ENCODE results near the gene PTPRK.

The PTPRK gene

GRCh38 chr6:128519931-128520435 lies 416 bp downstream of the PTPRK start:
- peak overlapping the region; percentile 67 for H3K4me3 ChIP-seq (ENCODE audit: low read length)
- peak overlapping the region; percentile 93 for H3K9ac ChIP-seq (ENCODE audit: low read length)
- no peaks in the 10 kb centered on the region for H3K27me3 ChIP-seq (ENCODE audit: insufficient read depth, low read length, poor library complexity)
- H2BK5ac ChIP-seq (ENCODE audit: low read length): peak overlapping the region; percentile 58
- peak overlapping the region; percentile 84 for H3K4me2 ChIP-seq (ENCODE audit: low read length)
- peaks cover 17% of the 10 kb centered on the region for H3K79me2 ChIP-seq (ENCODE audit: control insufficient read depth, insufficient read depth, low read length)
- H3K79me1 ChIP-seq (ENCODE audit: low read length): peaks cover 5% of the 10 kb centered on the region
- H4K5ac ChIP-seq (ENCODE audit: low read length): no peak overlapping the region
- no peak overlapping the region for H2BK120ac ChIP-seq (ENCODE audit: low read depth, low read length)
- H3K4ac ChIP-seq (ENCODE audit: low read depth, low read length): peak overlapping the region; percentile 49
- H3K4me1 ChIP-seq (ENCODE audit: control insufficient read depth, low read depth, low read length): peaks cover 1% of the 10 kb centered on the region
- peak overlapping the region; percentile 94 for H3K27ac ChIP-seq (ENCODE audit: low read depth, low read length)
- H3K56ac ChIP-seq (ENCODE audit: low read length): peak overlapping the region; percentile 93
- H4K8ac ChIP-seq (ENCODE audit: low read depth, low read length): peak overlapping the region; percentile 57
- no CpG with 5 or more reads among the region's 39 CpGs for WGBS (ENCODE audit: extremely low coverage, insufficient coverage, low lambda C conversion rate)
- H2BK15ac ChIP-seq (replicated peaks; ENCODE audit: low read depth): no peak overlapping the region
- peak; percentile 87 for DNase-seq
- H3K23ac ChIP-seq (ENCODE audit: low read length): peak overlapping the region; percentile 75
- no peak overlapping the region for H2AK5ac ChIP-seq (ENCODE audit: low read length)
- H3K18ac ChIP-seq (ENCODE audit: low read length): peak overlapping the region; percentile 86
- H3K36me3 ChIP-seq (ENCODE audit: control insufficient read depth, insufficient read depth, low read length): no peaks in the 10 kb centered on the region

- H2AK5ac ChIP-seq (ENCODE audit: low read length): no peak overlapping the region
- no peaks in the 10 kb centered on the region for H3K36me3 ChIP-seq (ENCODE audit: control insufficient read depth, insufficient read depth, low read length)
- H3K18ac ChIP-seq (ENCODE audit: low read length): peak overlapping the region; percentile 86
- peak overlapping the region; percentile 84 for H3K4me2 ChIP-seq (ENCODE audit: low read length)
- H3K79me1 ChIP-seq (ENCODE audit: low read length): peaks cover 5% of the 10 kb centered on the region
- WGBS (ENCODE audit: extremely low coverage, insufficient coverage, low lambda C conversion rate): no CpG with 5 or more reads among the region's 46 CpGs
- H4K5ac ChIP-seq (ENCODE audit: low read length): no peak overlapping the region
- H3K4me3 ChIP-seq (ENCODE audit: low read length): peak overlapping the region; percentile 67
- no peak overlapping the region for H2BK120ac ChIP-seq (ENCODE audit: low read depth, low read length)
- peak overlapping the region; percentile 48 for H3K23ac ChIP-seq (ENCODE audit: low read length)
- DNase-seq: peak; percentile 91
- peak overlapping the region; percentile 93 for H3K56ac ChIP-seq (ENCODE audit: low read length)
- H2BK15ac ChIP-seq (replicated peaks; ENCODE audit: low read depth): no peak overlapping the region
- peak overlapping the region; percentile 94 for H3K27ac ChIP-seq (ENCODE audit: low read depth, low read length)
- H3K4me1 ChIP-seq (ENCODE audit: control insufficient read depth, low read depth, low read length): no peaks in the 10 kb centered on the region
- H3K27me3 ChIP-seq (ENCODE audit: insufficient read depth, low read length, poor library complexity): no peaks in the 10 kb centered on the region
- peak overlapping the region; percentile 93 for H3K9ac ChIP-seq (ENCODE audit: low read length)
- H2BK5ac ChIP-seq (ENCODE audit: low read length): no peak overlapping the region
- H3K4ac ChIP-seq (ENCODE audit: low read depth, low read length): peak overlapping the region; percentile 49
- no peak overlapping the region for H4K8ac ChIP-seq (ENCODE audit: low read depth, low read length)
- H3K79me2 ChIP-seq (ENCODE audit: control insufficient read depth, insufficient read depth, low read length): peaks cover 18% of the 10 kb centered on the region
These were observed 1.1 kb downstream of the PTPRK start for GRCh38 chr6:128519132-128519930.

- Histone ChIP-seq H2BK5ac (ENCODE audit: low read length) (no peak overlapping the region), H3K79me2 (ENCODE audit: control insufficient read depth, insufficient read depth, low read length) (peaks cover 23% of the 10 kb centered on the region), H4K8ac (ENCODE audit: low read depth, low read length) (no peak overlapping the region), H3K79me1 (ENCODE audit: low read length) (peaks cover 7% of the 10 kb centered on the region), H3K56ac (ENCODE audit: low read length) (peak overlapping the region; percentile 93), H3K36me3 (ENCODE audit: control insufficient read depth, insufficient read depth, low read length) (no peaks in the 10 kb centered on the region), H3K4me1 (ENCODE audit: control insufficient read depth, low read depth, low read length) (no peaks in the 10 kb centered on the region), H2AK5ac (ENCODE audit: low read length) (no peak overlapping the region), H3K18ac (ENCODE audit: low read length) (no peak overlapping the region), H3K4me2 (ENCODE audit: low read length) (peak overlapping the region; percentile 84), H3K4me3 (ENCODE audit: low read length) (peak overlapping the region; percentile 67), H3K4ac (ENCODE audit: low read depth, low read length) (no peak overlapping the region), H3K27ac (ENCODE audit: low read depth, low read length) (no peak overlapping the region), H4K5ac (ENCODE audit: low read length) (no peak overlapping the region), H3K23ac (ENCODE audit: low read length) (no peak overlapping the region), H3K27me3 (ENCODE audit: insufficient read depth, low read length, poor library complexity) (no peaks in the 10 kb centered on the region), H2BK120ac (ENCODE audit: low read depth, low read length) (no peak overlapping the region), H3K9ac (ENCODE audit: low read length) (peak overlapping the region; percentile 93), H2BK15ac (replicated peaks; ENCODE audit: low read depth) (no peak overlapping the region)
- DNase-seq: no peak
- no CpG with 5 or more reads among the region's 21 CpGs for WGBS (ENCODE audit: extremely low coverage, insufficient coverage, low lambda C conversion rate)
These were observed 1.8 kb downstream of the PTPRK start for GRCh38 chr6:128518434-128519131.

DNA sequence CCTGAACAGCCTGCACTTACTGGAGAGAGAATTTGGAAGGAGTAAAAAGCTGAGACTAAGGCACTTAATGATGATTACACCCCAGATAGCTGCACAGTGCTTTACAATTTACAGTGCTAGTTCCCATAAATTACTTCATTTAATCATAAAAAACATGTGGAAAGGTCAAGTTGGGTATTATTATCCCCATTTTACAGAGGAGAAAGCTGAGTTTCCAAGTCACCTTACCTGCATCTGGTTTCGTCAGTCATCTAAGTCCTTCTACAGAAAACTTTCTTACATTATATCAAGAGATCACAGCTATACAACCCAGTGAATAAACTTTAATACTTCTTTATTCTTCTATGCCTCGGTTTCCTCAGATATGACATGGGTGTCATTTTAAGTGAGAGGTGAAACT lies 3.3 kb downstream of the PTPRK start:
- Histone ChIP-seq H3K79me1 (ENCODE audit: low read length) (peaks cover 7% of the 10 kb centered on the region), H3K4ac (ENCODE audit: low read depth, low read length) (no peak overlapping the region), H2BK120ac (ENCODE audit: low read depth, low read length) (no peak overlapping the region), H3K36me3 (ENCODE audit: control insufficient read depth, insufficient read depth, low read length) (no peaks in the 10 kb centered on the region), H3K4me2 (ENCODE audit: low read length) (no peak overlapping the region), H3K27ac (ENCODE audit: low read depth, low read length) (no peak overlapping the region), H3K9ac (ENCODE audit: low read length) (no peak overlapping the region), H4K5ac (ENCODE audit: low read length) (no peak overlapping the region), H3K18ac (ENCODE audit: low read length) (no peak overlapping the region), H3K23ac (ENCODE audit: low read length) (no peak overlapping the region), H3K79me2 (ENCODE audit: control insufficient read depth, insufficient read depth, low read length) (peaks cover 24% of the 10 kb centered on the region), H2AK5ac (ENCODE audit: low read length) (no peak overlapping the region), H2BK5ac (ENCODE audit: low read length) (no peak overlapping the region), H4K8ac (ENCODE audit: low read depth, low read length) (no peak overlapping the region), H3K4me3 (ENCODE audit: low read length) (no peak overlapping the region), H2BK15ac (replicated peaks; ENCODE audit: low read depth) (no peak overlapping the region), H3K27me3 (ENCODE audit: insufficient read depth, low read length, poor library complexity) (no peaks in the 10 kb centered on the region), H3K4me1 (ENCODE audit: control insufficient read depth, low read depth, low read length) (no peaks in the 10 kb centered on the region), H3K56ac (ENCODE audit: low read length) (no peak overlapping the region)
- WGBS (ENCODE audit: extremely low coverage, insufficient coverage, low lambda C conversion rate): no CpG with 5 or more reads among the region's 2 CpGs
- no peak for DNase-seq

DNA sequence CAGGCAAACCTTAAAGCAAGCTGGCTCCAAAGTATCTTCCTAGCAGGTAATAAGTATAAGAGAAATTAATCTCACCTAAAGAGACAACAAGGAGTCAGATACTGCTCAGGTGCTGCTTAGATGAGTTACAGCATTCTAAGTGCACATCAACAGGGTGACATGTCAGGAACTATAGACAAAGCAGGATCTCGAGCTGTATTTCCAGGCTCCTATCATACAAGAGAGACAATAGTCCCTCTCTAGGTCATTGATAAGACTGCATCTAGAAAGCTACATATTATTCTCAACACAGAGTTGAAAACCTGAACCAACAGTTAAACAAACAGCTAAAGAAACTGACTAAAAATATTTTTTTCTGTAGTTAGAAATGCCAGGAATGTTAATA lies 3.9 kb downstream of the PTPRK start:
- Histone ChIP-seq H3K9ac (ENCODE audit: low read length) (no peak overlapping the region), H3K18ac (ENCODE audit: low read length) (no peak overlapping the region), H2BK120ac (ENCODE audit: low read depth, low read length) (no peak overlapping the region), H3K4ac (ENCODE audit: low read depth, low read length) (no peak overlapping the region), H3K56ac (ENCODE audit: low read length) (no peak overlapping the region), H2BK15ac (replicated peaks; ENCODE audit: low read depth) (no peak overlapping the region), H3K4me1 (ENCODE audit: control insufficient read depth, low read depth, low read length) (no peaks in the 10 kb centered on the region), H3K27me3 (ENCODE audit: insufficient read depth, low read length, poor library complexity) (no peaks in the 10 kb centered on the region), H4K5ac (ENCODE audit: low read length) (no peak overlapping the region), H4K8ac (ENCODE audit: low read depth, low read length) (no peak overlapping the region), H3K27ac (ENCODE audit: low read depth, low read length) (no peak overlapping the region), H3K79me2 (ENCODE audit: control insufficient read depth, insufficient read depth, low read length) (peaks cover 24% of the 10 kb centered on the region), H3K23ac (ENCODE audit: low read length) (no peak overlapping the region), H2AK5ac (ENCODE audit: low read length) (no peak overlapping the region), H3K79me1 (ENCODE audit: low read length) (peaks cover 7% of the 10 kb centered on the region), H3K4me2 (ENCODE audit: low read length) (no peak overlapping the region), H3K4me3 (ENCODE audit: low read length) (no peak overlapping the region), H2BK5ac (ENCODE audit: low read length) (no peak overlapping the region), H3K36me3 (ENCODE audit: control insufficient read depth, insufficient read depth, low read length) (no peaks in the 10 kb centered on the region)
- DNase-seq: peak; percentile 57
- WGBS (ENCODE audit: extremely low coverage, insufficient coverage, low lambda C conversion rate): no CpG with 5 or more reads among the region's 1 CpG

Measured in mesendoderm (in vitro differentiated cells).